Endothelial cell of umbilical vein (primary cell): Measurements from ENCODE around the gene TMEM120B.

Experiments
- CTCF ChIP-seq, 2 donors: IDR thresholded peaks; 1 replicate in 1 of 2; 2 replicates in 1 of 2; pipeline ENCODE4 v1.5.1; 2011; ENCODE audit warnings: low read length in 2 of 2, mild to moderate bottlenecking in 2 of 2, moderate library complexity in 2 of 2, control low read depth in 1 of 2, inconsistent platforms in 1 of 2, low read depth in 1 of 2; ENCODE audit not compliant: insufficient read depth in 1 of 2; ENCODE audit errors: extremely low read depth in 1 of 2
- EZH2 ChIP-seq: IDR thresholded peaks from 2 replicates; pipeline ENCODE4 v1.6.1; 2012; ENCODE audit warnings: borderline replicate concordance, low read depth, mild to moderate bottlenecking, moderate library complexity, low read length, inconsistent platforms; ENCODE audit not compliant: severe bottlenecking
- FOS ChIP-seq: IDR thresholded peaks from 2 replicates; pipeline ENCODE4 v1.6.1; 2011; ENCODE audit warnings: mild to moderate bottlenecking, low read length, moderate library complexity, borderline replicate concordance; ENCODE audit not compliant: insufficient read depth
- JUN ChIP-seq: IDR thresholded peaks from 2 replicates; pipeline ENCODE4 v1.6.1; 2011; ENCODE audit warnings: borderline replicate concordance, low read depth; ENCODE audit not compliant: insufficient read length, insufficient read depth
- MYC ChIP-seq: IDR thresholded peaks from one replicate; pipeline ENCODE4 v1.6.1; 2011; ENCODE audit warnings: mild to moderate bottlenecking, low read depth, low read length
- POLR2A ChIP-seq: IDR thresholded peaks from 2 replicates; pipeline ENCODE4 v1.6.1; 2012; ENCODE audit warnings: low read depth, mild to moderate bottlenecking, control low read depth, low read length
- POLR2AphosphoS5 ChIP-seq: IDR thresholded peaks from 2 replicates; pipeline ENCODE4 v1.6.1; 2012; ENCODE audit warnings: low read depth, mild to moderate bottlenecking, control low read depth, low read length, moderate library complexity; ENCODE audit not compliant: insufficient read depth
- TF ChIP-seq, protein P1 (sequence below): IDR thresholded peaks from 2 replicates; pipeline ENCODE4 v1.6.1; 2011; ENCODE audit not compliant: insufficient read depth, insufficient read length

GRCh38 chr12:121819212-121819949, 106.8 kb downstream of the TMEM120B start:
- no peak for TF ChIP-seq CTCF (IDR thresholded peaks at IDR 0.05; ENCODE audit: extremely low read depth in 1 of 2, insufficient read depth in 1 of 2, low read depth in 1 of 2, low read length in 2 of 2)
- TF ChIP-seq POLR2A: no peak
- no peak for TF ChIP-seq POLR2AphosphoS5
- TF ChIP-seq, protein P1, sequence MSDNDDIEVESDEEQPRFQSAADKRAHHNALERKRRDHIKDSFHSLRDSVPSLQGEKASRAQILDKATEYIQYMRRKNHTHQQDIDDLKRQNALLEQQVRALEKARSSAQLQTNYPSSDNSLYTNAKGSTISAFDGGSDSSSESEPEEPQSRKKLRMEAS: no peak
- TF ChIP-seq EZH2: no peak
- no peak for TF ChIP-seq JUN
- no peak for TF ChIP-seq FOS
- no peak for TF ChIP-seq MYC
